Glutamatergic neuron (in vitro differentiated cells): ENCODE measurements around the gene ARHGEF39. TPM values are rescaled to one million over a fixed set of nuclear protein-coding genes. Genes with fewer than 3 reads are reported as not detected.

ENCODE experiments used
- DNase-seq: peaks from one replicate; pipeline ENCODE4 v3.0.0; 2022
- H3K27ac Mint-ChIP-seq: one replicate; pipeline ENCODE4 v1.8.0; 2020; ENCODE audit warnings: mild to moderate bottlenecking, mixed read lengths, inconsistent platforms; ENCODE audit not compliant: unreplicated experiment
- H3K27me3 Mint-ChIP-seq: one replicate; pipeline ENCODE4 v1.8.0; 2020; ENCODE audit warnings: mild to moderate bottlenecking, moderate library complexity, mixed read lengths, inconsistent platforms; ENCODE audit not compliant: unreplicated experiment
- H3K36me3 Mint-ChIP-seq: one replicate; pipeline ENCODE4 v1.8.0; 2020; ENCODE audit warnings: mild to moderate bottlenecking, mixed read lengths, inconsistent platforms; ENCODE audit not compliant: unreplicated experiment
- H3K4me1 Mint-ChIP-seq: one replicate; pipeline ENCODE4 v1.8.0; 2020; ENCODE audit warnings: mild to moderate bottlenecking, low read depth, mixed read lengths, inconsistent platforms; ENCODE audit not compliant: unreplicated experiment
- H3K4me3 Mint-ChIP-seq: one replicate; pipeline ENCODE4 v1.8.0; 2020; ENCODE audit warnings: mild to moderate bottlenecking, mixed read lengths, inconsistent platforms; ENCODE audit not compliant: unreplicated experiment
- H3K9me3 Mint-ChIP-seq: one replicate; pipeline ENCODE4 v1.8.0; 2020; ENCODE audit warnings: mild to moderate bottlenecking, moderate library complexity, mixed read lengths, inconsistent platforms; ENCODE audit not compliant: unreplicated experiment
- total RNA-seq: library from RNA; stranded (reverse); fragmentation: NEBNext Ultra II Directional; extraction: Animal tissue kit (Norgen Biotek cat#: 25700); gene quantifications from one replicate; pipeline ENCODE4 v1.2.1, GENCODE V29; 2021; ENCODE audit not compliant: unreplicated experiment
- TF ChIP-seq, protein P1 (sequence below): fragments of 200-600 bp; sonication (generic); IDR thresholded peaks from one replicate; pipeline ENCODE4 v1.5.0; 2021; ENCODE audit not compliant: partially characterized antibody, unreplicated experiment

Gene ARHGEF39
- total RNA-seq, 1 donor from 2014 or later: 2.6 TPM

DNA sequence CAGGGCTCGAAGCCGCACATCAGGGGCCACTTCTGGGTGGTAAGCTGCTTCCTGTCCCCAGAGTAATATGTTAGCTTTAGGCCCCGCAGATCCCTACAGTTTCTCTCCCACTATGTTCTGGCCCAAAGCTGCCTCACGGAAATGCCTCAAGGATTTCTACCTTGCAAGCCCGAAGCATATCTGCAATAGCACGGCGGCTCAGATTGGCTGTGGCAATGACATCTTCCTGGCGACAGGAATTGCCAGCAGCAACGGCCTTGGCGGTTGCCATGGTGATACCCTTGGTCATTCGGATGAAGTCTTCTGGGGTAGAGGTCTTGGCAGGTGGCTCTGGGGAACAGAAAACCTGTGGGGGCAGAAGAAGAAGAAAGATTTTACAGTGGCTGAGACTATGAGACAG lies 35.0 kb upstream of the ARHGEF39 start:
- H3K9me3 Mint-ChIP-seq: no peaks in the 10 kb centered on the region
- H3K27ac Mint-ChIP-seq: no peak overlapping the region
- TF ChIP-seq, protein P1, sequence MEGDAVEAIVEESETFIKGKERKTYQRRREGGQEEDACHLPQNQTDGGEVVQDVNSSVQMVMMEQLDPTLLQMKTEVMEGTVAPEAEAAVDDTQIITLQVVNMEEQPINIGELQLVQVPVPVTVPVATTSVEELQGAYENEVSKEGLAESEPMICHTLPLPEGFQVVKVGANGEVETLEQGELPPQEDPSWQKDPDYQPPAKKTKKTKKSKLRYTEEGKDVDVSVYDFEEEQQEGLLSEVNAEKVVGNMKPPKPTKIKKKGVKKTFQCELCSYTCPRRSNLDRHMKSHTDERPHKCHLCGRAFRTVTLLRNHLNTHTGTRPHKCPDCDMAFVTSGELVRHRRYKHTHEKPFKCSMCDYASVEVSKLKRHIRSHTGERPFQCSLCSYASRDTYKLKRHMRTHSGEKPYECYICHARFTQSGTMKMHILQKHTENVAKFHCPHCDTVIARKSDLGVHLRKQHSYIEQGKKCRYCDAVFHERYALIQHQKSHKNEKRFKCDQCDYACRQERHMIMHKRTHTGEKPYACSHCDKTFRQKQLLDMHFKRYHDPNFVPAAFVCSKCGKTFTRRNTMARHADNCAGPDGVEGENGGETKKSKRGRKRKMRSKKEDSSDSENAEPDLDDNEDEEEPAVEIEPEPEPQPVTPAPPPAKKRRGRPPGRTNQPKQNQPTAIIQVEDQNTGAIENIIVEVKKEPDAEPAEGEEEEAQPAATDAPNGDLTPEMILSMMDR: no peak
- H3K27me3 Mint-ChIP-seq: peaks cover 2% of the 10 kb centered on the region
- H3K36me3 Mint-ChIP-seq: no peaks in the 10 kb centered on the region
- no peak overlapping the region for H3K4me3 Mint-ChIP-seq
- DNase-seq: no peak
- H3K4me1 Mint-ChIP-seq: no peaks in the 10 kb centered on the region

DNA sequence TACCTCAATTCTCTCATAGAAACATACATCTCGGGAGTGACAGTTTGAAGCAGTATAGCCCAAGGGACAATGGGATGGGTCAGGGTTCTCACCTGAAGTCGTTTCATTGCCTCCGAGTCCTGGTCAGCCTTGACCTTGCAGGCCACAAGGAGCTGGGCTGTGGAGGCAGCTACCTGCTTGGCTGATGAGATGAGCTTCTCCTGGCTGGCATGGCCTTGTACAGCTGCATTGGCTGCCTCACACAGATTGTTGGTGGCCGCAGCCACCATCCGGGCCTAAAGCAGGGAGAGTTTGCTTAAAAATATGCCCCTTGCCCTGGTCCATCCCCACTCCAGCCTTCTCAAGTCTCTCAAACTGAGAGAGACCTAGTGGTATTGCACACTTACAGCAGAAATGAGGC lies 33.2 kb upstream of the ARHGEF39 start:
- H3K36me3 Mint-ChIP-seq: no peaks in the 10 kb centered on the region
- TF ChIP-seq, protein P1: no peak
- H3K9me3 Mint-ChIP-seq: no peaks in the 10 kb centered on the region
- no peaks in the 10 kb centered on the region for H3K4me1 Mint-ChIP-seq
- no peak overlapping the region for H3K27ac Mint-ChIP-seq
- H3K27me3 Mint-ChIP-seq: peaks cover 2% of the 10 kb centered on the region
- DNase-seq: no peak
- H3K4me3 Mint-ChIP-seq: no peak overlapping the region

DNA sequence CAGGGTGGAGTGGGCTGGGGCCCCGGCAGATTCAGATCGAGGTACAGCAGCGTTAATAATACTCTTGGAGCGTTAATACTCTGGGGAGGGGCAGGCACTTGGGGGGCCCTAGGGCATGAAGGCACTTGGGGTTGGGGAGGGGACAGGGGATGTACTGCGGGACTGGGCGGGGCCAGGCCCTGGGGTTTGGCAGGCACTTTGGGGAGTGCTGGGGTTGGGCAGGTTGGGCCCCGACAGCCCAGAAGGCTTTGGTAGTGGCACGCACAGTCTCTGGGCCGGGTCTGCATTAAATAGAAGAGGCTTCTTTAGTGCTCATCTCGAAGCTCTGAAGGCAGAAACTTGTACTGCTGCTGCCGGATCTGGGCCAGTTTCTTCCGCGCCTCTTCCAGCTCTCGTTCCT lies 32.5 kb upstream of the ARHGEF39 start:
- Mint-ChIP-seq H3K4me1 (no peaks in the 10 kb centered on the region), H3K27me3 (peaks cover 2% of the 10 kb centered on the region), H3K4me3 (peak overlapping the region; percentile 34), H3K9me3 (no peaks in the 10 kb centered on the region), H3K27ac (no peak overlapping the region), H3K36me3 (no peaks in the 10 kb centered on the region)
- TF ChIP-seq, protein P1: no peak
- DNase-seq: no peak

DNA sequence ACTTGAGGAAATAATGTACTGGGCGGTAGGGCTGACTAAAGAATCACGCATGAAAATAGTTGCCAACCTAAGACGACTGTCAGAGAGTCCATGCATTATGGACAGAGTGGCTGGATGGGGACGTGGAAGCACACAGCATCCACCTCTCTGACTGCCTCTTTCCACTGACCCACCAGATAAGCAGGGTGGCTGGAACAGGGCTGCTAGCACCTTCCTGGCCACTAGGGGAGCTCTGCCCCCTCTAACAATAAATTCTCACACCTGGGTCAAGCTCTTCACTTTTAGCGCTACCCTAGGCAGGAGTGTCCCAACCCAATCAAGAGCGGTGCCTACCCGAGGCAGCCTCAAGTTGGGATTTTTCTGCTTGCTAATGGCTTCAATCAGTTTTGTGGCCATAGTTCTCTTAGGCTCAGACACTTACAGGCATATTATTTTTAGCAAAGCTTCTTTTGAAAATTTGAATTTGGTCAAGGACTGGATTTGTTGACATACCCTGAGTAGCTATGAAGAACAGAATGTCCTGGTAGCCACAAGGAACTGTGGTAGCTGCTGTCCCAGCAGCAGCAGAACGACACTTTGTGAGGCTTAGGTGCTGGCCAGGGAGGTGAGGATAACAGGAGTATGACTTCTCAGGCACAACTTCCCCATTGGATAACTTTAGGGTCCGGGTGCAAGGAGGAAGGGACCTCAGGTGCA lies 31.7 kb upstream of the ARHGEF39 start:
- no peaks in the 10 kb centered on the region for H3K36me3 Mint-ChIP-seq
- H3K27me3 Mint-ChIP-seq: peaks cover 4% of the 10 kb centered on the region
- peak; percentile 67 for DNase-seq
- H3K27ac Mint-ChIP-seq: no peak overlapping the region
- H3K4me3 Mint-ChIP-seq: no peak overlapping the region
- H3K9me3 Mint-ChIP-seq: peaks cover 3% of the 10 kb centered on the region
- H3K4me1 Mint-ChIP-seq: peaks cover 3% of the 10 kb centered on the region
- TF ChIP-seq, protein P1: peak; percentile 85

DNA sequence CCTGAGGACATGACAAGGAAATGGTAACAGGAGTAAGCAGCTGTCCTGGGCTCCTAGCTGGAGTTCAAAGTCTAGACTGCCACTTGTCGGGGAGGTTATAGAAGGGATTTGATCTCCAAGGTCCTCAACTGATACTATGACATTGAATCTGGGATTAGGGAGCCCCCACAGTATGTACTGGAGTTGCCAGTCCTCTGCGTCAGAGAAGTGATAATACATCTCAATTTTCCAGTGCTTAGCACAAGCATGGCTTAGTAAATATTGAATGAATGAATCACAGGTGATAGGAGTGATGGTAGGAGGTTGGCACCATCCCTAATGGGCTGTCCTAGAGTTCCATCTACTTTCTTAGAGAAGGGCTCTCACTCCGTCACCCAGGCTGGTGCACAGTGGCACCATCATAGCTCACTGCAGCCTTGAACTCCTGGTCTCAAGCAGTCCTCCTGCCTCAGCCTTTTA lies 31.0 kb upstream of the ARHGEF39 start:
- DNase-seq: no peak
- H3K9me3 Mint-ChIP-seq: peaks cover 5% of the 10 kb centered on the region
- H3K27me3 Mint-ChIP-seq: peaks cover 8% of the 10 kb centered on the region
- H3K27ac Mint-ChIP-seq: no peak overlapping the region
- H3K4me3 Mint-ChIP-seq: no peak overlapping the region
- H3K36me3 Mint-ChIP-seq: no peaks in the 10 kb centered on the region
- peaks cover 5% of the 10 kb centered on the region for H3K4me1 Mint-ChIP-seq
- TF ChIP-seq, protein P1: no peak
